Keratinocyte (primary cell): ENCODE measurements around the gene DIS3L. TPM values are rescaled to one million over a fixed set of nuclear protein-coding genes. Genes with fewer than 3 reads are reported as not detected.
A peak's percentile ranks its signal among the peaks of the same experiment; 100 is the strongest.

Source experiments
- DNase-seq: peaks from one replicate; pipeline ENCODE4 v3.0.0-alpha.2; 2011; ENCODE audit warnings: low read depth, missing footprints, low spot score
- FAIRE-seq: peaks from 2 replicates; lab custom pipeline; 2011; peaks lifted over from hg19 to GRCh38; lab: Jason Lieb, UNC
- H2AFZ ChIP-seq: 2 replicates; pipeline ENCODE4 v1.6.0; 2012; ENCODE audit warnings: low read length, control low read depth, inconsistent platforms; ENCODE audit not compliant: control insufficient read depth
- H3K27ac ChIP-seq: 2 replicates; pipeline ENCODE4 v1.5.1; 2011; ENCODE audit warnings: low read length; ENCODE audit not compliant: control insufficient read depth, insufficient read depth
- H3K27me3 ChIP-seq: 3 replicates; pipeline ENCODE4 v1.6.0; 2011; ENCODE audit warnings: low read length; ENCODE audit not compliant: control insufficient read depth, insufficient read depth; ENCODE audit errors: extremely low read depth
- H3K36me3 ChIP-seq, 2 experiments: 2 replicates in 1 of 2; 3 replicates in 1 of 2; pipeline ENCODE4 v1.5.1; 2011; ENCODE audit warnings: low read length in 2 of 2, mild to moderate bottlenecking in 1 of 2; ENCODE audit not compliant: control insufficient read depth in 2 of 2, insufficient read depth in 2 of 2; ENCODE audit errors: extremely low read depth in 1 of 2
- H3K4me1 ChIP-seq: 3 replicates; pipeline ENCODE4 v1.5.1; 2011; ENCODE audit warnings: low read length; ENCODE audit not compliant: control insufficient read depth, insufficient read depth; ENCODE audit errors: extremely low read depth
- H3K4me2 ChIP-seq: 3 replicates; pipeline ENCODE4 v1.6.0; 2011; ENCODE audit warnings: low read depth, low read length; ENCODE audit not compliant: control insufficient read depth, insufficient read depth; ENCODE audit errors: extremely low read depth
- H3K4me3 ChIP-seq, 3 experiments: fragments of 200-600 bp in 1 of 3; sonication (generic) in 1 of 3; 2 replicates in 2 of 3; 3 replicates in 1 of 3; pipeline ENCODE4 v1.5.1; 2011 to 2016; ENCODE audit warnings: low read length in 3 of 3, mild to moderate bottlenecking in 3 of 3, control low read depth in 2 of 3, inconsistent platforms in 1 of 3, low read depth in 1 of 3, mixed read lengths in 1 of 3, mixed run types in 1 of 3, moderate library complexity in 1 of 3; ENCODE audit not compliant: control insufficient read depth in 2 of 3, insufficient read depth in 2 of 3; ENCODE audit errors: extremely low read depth in 1 of 3
- H3K79me2 ChIP-seq: 2 replicates; pipeline ENCODE4 v1.6.0; 2012; ENCODE audit warnings: low read length; ENCODE audit not compliant: control insufficient read depth, insufficient read depth
- H3K9ac ChIP-seq: 3 replicates; pipeline ENCODE4 v1.6.0; 2011; ENCODE audit warnings: low read length; ENCODE audit not compliant: control insufficient read depth, insufficient read depth; ENCODE audit errors: extremely low read depth
- H3K9me1 ChIP-seq: 3 replicates; pipeline ENCODE4 v1.6.0; 2011; ENCODE audit warnings: low read length; ENCODE audit not compliant: control insufficient read depth, insufficient read depth; ENCODE audit errors: extremely low read depth
- H3K9me3 ChIP-seq: 2 replicates; pipeline ENCODE4 v1.5.1; 2012; ENCODE audit warnings: low read depth, low read length; ENCODE audit not compliant: control insufficient read depth
- H4K20me1 ChIP-seq: 3 replicates; pipeline ENCODE4 v1.6.0; 2011; ENCODE audit warnings: low read length; ENCODE audit not compliant: control insufficient read depth, insufficient read depth; ENCODE audit errors: extremely low read depth
- CTCF ChIP-seq, 3 experiments: IDR thresholded peaks in 1 of 3; conservative IDR thresholded peaks in 1 of 3; optimal IDR thresholded peaks in 1 of 3; 2 replicates in 2 of 3; 3 replicates in 1 of 3; pipeline versions ENCODE3 to v1.5.1; 2011; ENCODE audit warnings: low read length in 3 of 3, mild to moderate bottlenecking in 3 of 3, moderate library complexity in 2 of 3, control low read depth in 1 of 3, inconsistent platforms in 1 of 3; ENCODE audit not compliant: insufficient read depth in 2 of 3; ENCODE audit errors: extremely low read depth in 1 of 3
- EZH2 ChIP-seq: IDR thresholded peaks from one replicate; pipeline ENCODE4 v1.6.1; 2012; ENCODE audit warnings: inconsistent platforms, mild to moderate bottlenecking, low read length, moderate library complexity
- dilution Hi-C: fragments of 300-500 bp; cut with MboI; formaldehyde crosslinking; loops from one replicate; pipeline ENCODE4 v1.7.0; 2020; ENCODE audit warnings: low sequenced_read_pairs; ENCODE audit not compliant: extremely low pct_ligation_motif_present
- polyA plus RNA-seq, 5 experiments: library from polyadenylated mRNA; depleted of rRNA in 3 of 5; stranded (reverse) in 3 of 5; stranded (forward) in 1 of 5; unstranded in 1 of 5; fragments of >200 nt; gene quantifications; 1 replicate in 1 of 5; 2 replicates in 3 of 5; 3 replicates in 1 of 5; pipeline versions ENCODE4 v1.2.1 to v1.2.3, GENCODE V29; 2011 to 2012; ENCODE audit warnings: missing spikeins in 2 of 5, low read depth in 1 of 5, low replicate concordance in 1 of 5

The DIS3L gene
- polyA plus RNA-seq, 1 donor (not counting 4 experiments of a cell fraction or from before 2014, with no cell fraction given), result 12.2 TPM

DNA sequence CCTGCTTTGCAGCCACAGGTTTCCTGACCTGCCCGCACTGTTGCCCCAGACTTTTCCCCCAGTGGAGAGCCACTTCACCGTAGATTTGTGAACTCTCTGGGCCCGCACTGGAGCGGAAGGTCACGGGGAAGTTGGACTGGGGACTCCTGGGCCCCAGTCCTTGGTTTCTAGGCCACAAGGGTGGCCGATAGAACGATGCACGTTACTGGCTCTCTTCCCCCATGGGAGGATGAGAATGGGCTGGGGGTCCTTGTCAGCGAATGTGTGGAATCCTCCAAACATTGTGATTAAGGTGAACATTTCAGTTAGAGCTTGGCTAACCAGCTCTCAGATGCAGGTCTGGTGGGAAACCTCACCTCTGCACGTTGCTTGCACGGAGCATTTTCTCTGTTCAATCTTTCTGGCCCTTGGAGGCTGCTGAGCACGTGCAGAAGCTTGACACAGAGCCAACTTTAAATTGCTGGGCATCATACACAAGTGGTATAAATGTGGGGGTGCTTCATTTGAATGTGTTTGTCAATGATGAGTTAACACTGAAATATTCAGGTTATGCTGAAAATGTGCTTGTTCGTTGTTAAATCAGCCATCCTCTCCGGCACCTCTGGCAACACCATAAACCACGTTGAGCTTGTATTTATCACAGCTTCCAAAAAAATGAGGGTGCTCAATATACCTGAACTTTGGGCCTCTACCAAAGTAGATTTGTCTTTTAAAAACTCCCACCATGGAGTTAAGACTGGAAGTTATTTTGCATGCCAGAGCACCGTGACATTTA, 976 bp downstream of the DIS3L start:
- H3K27ac ChIP-seq, result peak overlapping the region; percentile 73
- no peaks in the 10 kb centered on the region for H3K36me3 ChIP-seq
- DNase-seq (peak; percentile 73), FAIRE-seq (peak; percentile 69)
- H3K4me2 ChIP-seq, result peak overlapping the region; percentile 95
- peaks cover 41% of the 10 kb centered on the region for H3K4me1 ChIP-seq
- dilution Hi-C loops, result no loop called here
- peak overlapping the region; percentile 80 for H3K9ac ChIP-seq
- H3K27me3 ChIP-seq, result no peaks in the 10 kb centered on the region
- H3K9me3 ChIP-seq, result no peaks in the 10 kb centered on the region
- peak overlapping the region; percentile 36 to 73 (median 63) for H3K4me3 ChIP-seq
- TF ChIP-seq CTCF (optimal IDR thresholded peaks at IDR 0.05 in 1 of 3, IDR thresholded peaks at IDR 0.05 in 1 of 3, conservative IDR thresholded peaks at IDR 0.05 in 1 of 3; ENCODE audit: extremely low read depth in 1 of 3, insufficient read depth in 2 of 3, low read length in 3 of 3) (no peak), EZH2 (no peak)
- H2AFZ ChIP-seq, result peak overlapping the region; percentile 73
- no peaks in the 10 kb centered on the region for H3K9me1 ChIP-seq
- H4K20me1 ChIP-seq, result no peaks in the 10 kb centered on the region
- no peaks in the 10 kb centered on the region for H3K79me2 ChIP-seq

DNA sequence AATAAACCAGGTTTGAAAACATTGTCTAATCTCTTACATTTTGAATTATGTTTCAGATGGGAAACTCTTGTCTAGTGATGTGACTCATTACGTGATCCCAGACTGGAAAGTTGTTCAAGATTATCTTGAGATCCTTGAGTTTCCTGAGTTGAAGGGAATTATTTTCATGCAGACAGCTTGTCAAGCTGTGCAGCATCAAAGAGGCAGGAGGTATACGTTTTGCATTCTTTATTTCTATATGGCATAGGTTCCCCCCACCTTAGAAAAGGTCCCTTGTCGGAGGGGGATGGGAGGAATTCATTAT, 1.5 kb downstream of the DIS3L start:
- Histone ChIP-seq H3K36me3 (no peaks in the 10 kb centered on the region), H3K4me2 (peak overlapping the region; percentile 95), H3K4me1 (peaks cover 41% of the 10 kb centered on the region), H4K20me1 (no peaks in the 10 kb centered on the region), H3K79me2 (no peaks in the 10 kb centered on the region), H3K27me3 (no peaks in the 10 kb centered on the region), H3K9me1 (no peaks in the 10 kb centered on the region), H3K4me3 (peak overlapping the region in 2 of 3 experiments; percentile 10 to 73), H3K9me3 (no peaks in the 10 kb centered on the region), H3K27ac (peak overlapping the region; percentile 73), H3K9ac (peak overlapping the region; percentile 80), H2AFZ (no peak overlapping the region)
- DNase-seq, result no peak
- no peak for TF ChIP-seq CTCF (optimal IDR thresholded peaks at IDR 0.05 in 1 of 3, IDR thresholded peaks at IDR 0.05 in 1 of 3, conservative IDR thresholded peaks at IDR 0.05 in 1 of 3; ENCODE audit: extremely low read depth in 1 of 3, insufficient read depth in 2 of 3, low read length in 3 of 3)
- no peak for TF ChIP-seq EZH2
- no peak for FAIRE-seq
- dilution Hi-C loops, result no loop called here
